ENCODE data around the gene DIP2B.
"Not testable (repeated sequence)": the region's sequence is repeated elsewhere in the genome, so short reads cannot be mapped to it uniquely, and the experiment has no call there.

DIP2B gene

GRCh38 chr12:50530532-50530931, 25.7 kb downstream of the DIP2B start:
- H3K27ac ChIP-seq (ENCODE audit: low read depth in 2 of 2, low read length in 2 of 2): no peak overlapping the region

DNA sequence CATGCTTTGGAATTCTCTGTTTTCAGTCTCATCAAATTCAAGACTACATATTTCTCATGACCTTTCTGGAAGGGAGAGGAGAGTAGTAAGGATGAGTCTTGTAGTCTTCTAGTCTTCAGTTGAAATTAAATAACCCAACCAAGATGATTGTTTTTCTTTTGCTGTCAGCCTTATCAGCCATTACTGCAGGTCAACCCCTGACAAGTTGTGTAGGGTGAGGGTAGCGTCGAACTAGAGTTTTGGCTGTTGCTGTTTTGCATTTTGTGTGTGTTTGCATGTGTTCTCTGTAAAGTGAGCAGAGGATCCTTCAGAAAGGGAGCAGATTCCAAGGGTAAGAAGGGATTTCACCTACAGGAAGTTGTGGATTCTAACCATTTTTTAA, 28.4 kb downstream of the DIP2B start:
- Histone ChIP-seq H3K36me3 (ENCODE audit: control insufficient read depth in 2 of 2, insufficient read depth in 2 of 2, low read length in 2 of 2) (no peaks in the 10 kb centered on the region), H3K4me1 (ENCODE audit: control insufficient read depth in 2 of 2, insufficient read depth in 2 of 2, low read length in 2 of 2) (peaks cover 35 to 51% of the 10 kb centered on the region in 2 donors), H3K9ac (ENCODE audit: low read depth in 1 of 2, low read length in 2 of 2) (peak overlapping the region in 1 of 2 donors; percentile 9), H3K4me3 (ENCODE audit: low read length in 2 of 2) (peak overlapping the region; percentile 2 to 14), H3K9me3 (ENCODE audit: control insufficient read depth in 2 of 2, low read length in 2 of 2) (no peaks in the 10 kb centered on the region), H3K27ac (ENCODE audit: low read depth in 2 of 2, low read length in 2 of 2) (peak overlapping the region; percentile 87 to 89), H3K27me3 (ENCODE audit: control insufficient read depth in 2 of 2, insufficient read depth in 2 of 2, low read length in 2 of 2) (no peaks in the 10 kb centered on the region)

More at GRCh38 chr12:50530532-50530931, 25.7 kb downstream of the DIP2B start:
- H3K36me3 ChIP-seq (ENCODE audit: control insufficient read depth in 2 of 2, insufficient read depth in 2 of 2, low read length in 2 of 2): no peaks in the 10 kb centered on the region
- H3K4me1 ChIP-seq (ENCODE audit: control insufficient read depth in 2 of 2, insufficient read depth in 2 of 2, low read length in 2 of 2): peaks cover 34 to 48% of the 10 kb centered on the region in 2 donors
- H3K9ac ChIP-seq (ENCODE audit: low read depth in 1 of 2, low read length in 2 of 2): no peak overlapping the region
- H3K27me3 ChIP-seq (ENCODE audit: control insufficient read depth in 2 of 2, insufficient read depth in 2 of 2, low read length in 2 of 2): no peaks in the 10 kb centered on the region
- H3K9me3 ChIP-seq (ENCODE audit: control insufficient read depth in 2 of 2, low read length in 2 of 2): no peaks in the 10 kb centered on the region
- no peak overlapping the region for H3K4me3 ChIP-seq (ENCODE audit: low read length in 2 of 2)

GRCh38 chr12:50533971-50534370, 29.2 kb downstream of the DIP2B start:
- Histone ChIP-seq H3K4me1 (ENCODE audit: control insufficient read depth in 2 of 2, insufficient read depth in 2 of 2, low read length in 2 of 2) (peaks cover 34 to 55% of the 10 kb centered on the region in 2 donors), H3K4me3 (ENCODE audit: low read length in 2 of 2) (no peak overlapping the region), H3K9ac (ENCODE audit: low read depth in 1 of 2, low read length in 2 of 2) (peak overlapping the region in 1 of 2 donors; percentile 9), H3K9me3 (ENCODE audit: control insufficient read depth in 2 of 2, low read length in 2 of 2) (no peaks in the 10 kb centered on the region), H3K27me3 (ENCODE audit: control insufficient read depth in 2 of 2, insufficient read depth in 2 of 2, low read length in 2 of 2) (no peaks in the 10 kb centered on the region), H3K36me3 (ENCODE audit: control insufficient read depth in 2 of 2, insufficient read depth in 2 of 2, low read length in 2 of 2) (no peaks in the 10 kb centered on the region), H3K27ac (ENCODE audit: low read depth in 2 of 2, low read length in 2 of 2) (peak overlapping the region; percentile 87 to 89)

DNA sequence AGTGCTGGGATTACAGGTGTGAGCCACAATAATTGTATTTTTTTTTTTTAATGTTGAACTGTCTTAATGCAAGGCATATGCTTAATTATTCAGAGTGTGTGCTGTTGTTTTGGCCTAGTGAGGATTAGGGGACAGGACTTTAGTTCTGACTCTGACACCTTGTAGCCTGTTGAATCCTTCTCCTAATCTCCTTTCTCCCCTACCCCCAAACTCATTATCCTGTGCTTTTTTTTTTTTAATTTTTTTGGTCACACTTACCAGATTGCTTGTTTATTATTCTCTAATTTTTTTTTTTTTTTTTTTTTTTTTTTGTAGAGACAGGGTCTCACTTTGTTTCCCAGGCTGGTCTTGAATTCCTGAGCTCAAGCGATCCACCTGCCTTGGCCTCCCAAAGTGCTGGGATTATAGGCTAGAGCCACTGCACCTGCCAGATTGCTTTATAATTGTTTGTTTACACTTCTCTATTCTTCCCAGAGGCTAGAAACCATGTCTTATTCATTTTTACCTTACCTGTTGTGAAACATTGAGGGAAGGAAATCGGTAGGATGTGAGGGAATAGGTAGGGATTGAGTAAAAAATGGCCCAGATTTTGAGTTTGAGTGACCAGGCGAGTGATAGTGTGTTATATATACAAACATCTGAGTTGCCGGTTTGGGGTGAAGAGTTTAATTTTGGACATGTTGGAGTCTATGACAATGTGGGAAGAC, 32.2 kb downstream of the DIP2B start:
- no peaks in the 10 kb centered on the region for H3K9me3 ChIP-seq (ENCODE audit: control insufficient read depth in 2 of 2, low read length in 2 of 2)
- no peaks in the 10 kb centered on the region for H3K36me3 ChIP-seq (ENCODE audit: control insufficient read depth in 2 of 2, insufficient read depth in 2 of 2, low read length in 2 of 2)
- peak overlapping the region; percentile 3 to 61 for H3K27ac ChIP-seq (ENCODE audit: low read depth in 2 of 2, low read length in 2 of 2)
- peaks cover 25 to 46% of the 10 kb centered on the region in 2 donors for H3K4me1 ChIP-seq (ENCODE audit: control insufficient read depth in 2 of 2, insufficient read depth in 2 of 2, low read length in 2 of 2)
- H3K4me3 ChIP-seq (ENCODE audit: low read length in 2 of 2): peak overlapping the region in 1 of 2 donors; percentile 20
- H3K9ac ChIP-seq (ENCODE audit: low read depth in 1 of 2, low read length in 2 of 2): no peak overlapping the region
- no peaks in the 10 kb centered on the region for H3K27me3 ChIP-seq (ENCODE audit: control insufficient read depth in 2 of 2, insufficient read depth in 2 of 2, low read length in 2 of 2)

GRCh38 chr12:50537538-50537919, 32.7 kb downstream of the DIP2B start:
- peak overlapping the region in 1 of 2 donors; percentile 20 for H3K4me3 ChIP-seq (ENCODE audit: low read length in 2 of 2)
- H3K27me3 ChIP-seq (ENCODE audit: control insufficient read depth in 2 of 2, insufficient read depth in 2 of 2, low read length in 2 of 2): no peaks in the 10 kb centered on the region
- peak overlapping the region in 1 of 2 donors; percentile 15 for H3K9ac ChIP-seq (ENCODE audit: low read depth in 1 of 2, low read length in 2 of 2)
- peak overlapping the region; percentile 3 to 61 for H3K27ac ChIP-seq (ENCODE audit: low read depth in 2 of 2, low read length in 2 of 2)
- H3K36me3 ChIP-seq (ENCODE audit: control insufficient read depth in 2 of 2, insufficient read depth in 2 of 2, low read length in 2 of 2): no peaks in the 10 kb centered on the region
- no peaks in the 10 kb centered on the region for H3K9me3 ChIP-seq (ENCODE audit: control insufficient read depth in 2 of 2, low read length in 2 of 2)
- H3K4me1 ChIP-seq (ENCODE audit: control insufficient read depth in 2 of 2, insufficient read depth in 2 of 2, low read length in 2 of 2): peaks cover 20 to 44% of the 10 kb centered on the region in 2 donors

DNA sequence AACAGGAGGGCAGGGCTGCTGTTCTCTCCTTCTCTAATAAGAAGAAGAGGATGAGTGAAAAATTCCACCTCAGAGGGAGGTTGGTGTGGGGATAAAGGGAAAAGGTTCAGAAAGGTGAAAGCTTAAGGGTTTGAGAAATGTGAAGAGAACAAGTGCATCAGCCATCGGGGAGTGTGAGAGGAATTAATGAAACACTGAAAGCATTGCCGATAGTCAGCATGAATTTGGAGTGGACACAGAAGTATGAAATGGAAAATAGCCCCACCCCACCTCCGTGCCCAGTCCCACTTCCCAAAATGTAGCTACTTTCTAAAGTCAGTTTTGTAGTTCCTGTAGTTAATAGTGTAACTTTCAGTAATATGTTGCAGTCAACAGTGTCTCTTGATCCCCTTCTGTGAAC, 33.4 kb downstream of the DIP2B start:
- H3K9ac ChIP-seq (ENCODE audit: low read depth in 1 of 2, low read length in 2 of 2): no peak overlapping the region
- H3K4me1 ChIP-seq (ENCODE audit: control insufficient read depth in 2 of 2, insufficient read depth in 2 of 2, low read length in 2 of 2): peaks cover 18 to 44% of the 10 kb centered on the region in 2 donors
- H3K9me3 ChIP-seq (ENCODE audit: control insufficient read depth in 2 of 2, low read length in 2 of 2): no peaks in the 10 kb centered on the region
- no peaks in the 10 kb centered on the region for H3K27me3 ChIP-seq (ENCODE audit: control insufficient read depth in 2 of 2, insufficient read depth in 2 of 2, low read length in 2 of 2)
- peak overlapping the region; percentile 3 to 61 for H3K27ac ChIP-seq (ENCODE audit: low read depth in 2 of 2, low read length in 2 of 2)
- H3K36me3 ChIP-seq (ENCODE audit: control insufficient read depth in 2 of 2, insufficient read depth in 2 of 2, low read length in 2 of 2): no peaks in the 10 kb centered on the region
- no peak overlapping the region for H3K4me3 ChIP-seq (ENCODE audit: low read length in 2 of 2)

DNA sequence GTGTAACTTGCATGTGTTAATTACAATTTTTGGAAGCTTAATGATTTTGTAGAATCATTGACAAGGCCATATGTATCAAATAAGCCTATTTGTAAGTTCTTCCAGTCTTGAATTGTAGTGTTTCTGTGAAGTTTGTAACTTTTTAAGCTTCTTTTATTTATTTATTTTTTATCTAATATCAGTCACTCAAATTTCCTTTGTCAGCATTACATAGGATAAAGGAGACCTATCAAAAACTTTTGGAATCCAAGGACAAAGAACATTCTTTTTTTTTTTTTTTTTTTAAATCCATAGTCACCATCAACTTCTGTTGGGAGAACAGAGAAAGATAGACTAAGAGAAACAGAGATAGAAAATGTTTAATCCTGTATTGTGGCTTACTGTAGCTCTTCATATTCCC, 36.4 kb downstream of the DIP2B start:
- Histone ChIP-seq H3K27ac (ENCODE audit: low read depth in 2 of 2, low read length in 2 of 2) (no peak overlapping the region), H3K4me1 (ENCODE audit: control insufficient read depth in 2 of 2, insufficient read depth in 2 of 2, low read length in 2 of 2) (peaks cover 13 to 43% of the 10 kb centered on the region in 2 donors), H3K9me3 (ENCODE audit: control insufficient read depth in 2 of 2, low read length in 2 of 2) (no peaks in the 10 kb centered on the region), H3K36me3 (ENCODE audit: control insufficient read depth in 2 of 2, insufficient read depth in 2 of 2, low read length in 2 of 2) (no peaks in the 10 kb centered on the region), H3K4me3 (ENCODE audit: low read length in 2 of 2) (no peak overlapping the region), H3K27me3 (ENCODE audit: control insufficient read depth in 2 of 2, insufficient read depth in 2 of 2, low read length in 2 of 2) (no peaks in the 10 kb centered on the region), H3K9ac (ENCODE audit: low read depth in 1 of 2, low read length in 2 of 2) (no peak overlapping the region)

DNA sequence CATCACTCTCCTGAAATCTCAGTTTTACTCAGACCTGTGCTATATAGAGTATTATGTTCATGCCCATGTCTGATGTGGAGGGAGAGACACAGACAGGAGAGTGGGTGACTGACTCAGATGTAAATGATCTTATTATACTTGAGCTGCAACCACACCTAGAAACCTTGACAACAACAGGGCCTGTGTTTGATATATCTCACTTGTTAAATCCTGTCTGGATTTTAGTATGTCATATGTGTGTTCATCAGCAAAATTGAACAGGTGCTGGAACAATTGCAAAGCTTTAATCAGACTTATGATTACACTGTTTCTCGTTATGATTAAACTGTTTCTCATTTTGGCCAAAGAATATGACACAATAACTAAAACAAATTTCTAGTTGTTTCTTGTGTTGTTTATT, 37.7 kb downstream of the DIP2B start:
- Histone ChIP-seq H3K9ac (ENCODE audit: low read depth in 1 of 2, low read length in 2 of 2) (no peak overlapping the region), H3K9me3 (ENCODE audit: control insufficient read depth in 2 of 2, low read length in 2 of 2) (no peaks in the 10 kb centered on the region), H3K27me3 (ENCODE audit: control insufficient read depth in 2 of 2, insufficient read depth in 2 of 2, low read length in 2 of 2) (no peaks in the 10 kb centered on the region), H3K4me3 (ENCODE audit: low read length in 2 of 2) (no peak overlapping the region), H3K4me1 (ENCODE audit: control insufficient read depth in 2 of 2, insufficient read depth in 2 of 2, low read length in 2 of 2) (peaks cover 21 to 50% of the 10 kb centered on the region in 2 donors), H3K36me3 (ENCODE audit: control insufficient read depth in 2 of 2, insufficient read depth in 2 of 2, low read length in 2 of 2) (no peaks in the 10 kb centered on the region), H3K27ac (ENCODE audit: low read depth in 2 of 2, low read length in 2 of 2) (peak overlapping the region; percentile 32 to 71)

GRCh38 chr12:50543188-50543587, 38.4 kb downstream of the DIP2B start:
- H3K27ac ChIP-seq (ENCODE audit: low read depth in 2 of 2, low read length in 2 of 2): peak overlapping the region; percentile 32 to 71
- not testable (repeated sequence) for H3K36me3 ChIP-seq (ENCODE audit: control insufficient read depth in 2 of 2, insufficient read depth in 2 of 2, low read length in 2 of 2); H3K4me3 ChIP-seq (ENCODE audit: low read length in 2 of 2); H3K9me3 ChIP-seq (ENCODE audit: control insufficient read depth in 2 of 2, low read length in 2 of 2); H3K9ac ChIP-seq (ENCODE audit: low read depth in 1 of 2, low read length in 2 of 2); H3K27me3 ChIP-seq (ENCODE audit: control insufficient read depth in 2 of 2, insufficient read depth in 2 of 2, low read length in 2 of 2)
- H3K4me1 ChIP-seq (ENCODE audit: control insufficient read depth in 2 of 2, insufficient read depth in 2 of 2, low read length in 2 of 2): peaks cover 17 to 46% of the 10 kb centered on the region in 2 donors

DNA sequence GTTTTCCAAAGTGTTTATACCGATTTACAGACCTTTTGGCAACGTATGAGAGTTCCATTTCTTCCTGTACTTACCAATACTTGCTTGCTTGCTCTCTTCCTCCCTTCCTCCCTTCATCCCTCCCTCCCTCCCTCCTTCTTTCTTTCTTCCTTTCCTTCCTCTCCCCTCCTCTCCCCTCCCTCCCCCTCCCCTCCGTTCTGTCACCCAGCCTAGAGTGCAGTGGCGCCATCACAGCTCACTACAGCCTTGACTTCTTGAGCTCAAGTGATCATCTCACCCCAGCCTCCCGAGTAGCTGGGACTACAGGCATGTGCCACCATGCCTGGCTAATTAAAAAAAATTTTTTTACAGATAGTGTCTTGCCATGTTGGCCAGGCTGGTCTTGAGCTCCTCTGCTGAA, 40.4 kb downstream of the DIP2B start:
- Histone ChIP-seq H3K27me3 (ENCODE audit: control insufficient read depth in 2 of 2, insufficient read depth in 2 of 2, low read length in 2 of 2) (no peaks in the 10 kb centered on the region), H3K9ac (ENCODE audit: low read depth in 1 of 2, low read length in 2 of 2) (no peak overlapping the region), H3K36me3 (ENCODE audit: control insufficient read depth in 2 of 2, insufficient read depth in 2 of 2, low read length in 2 of 2) (no peaks in the 10 kb centered on the region), H3K4me3 (ENCODE audit: low read length in 2 of 2) (no peak overlapping the region), H3K4me1 (ENCODE audit: control insufficient read depth in 2 of 2, insufficient read depth in 2 of 2, low read length in 2 of 2) (peaks cover 20 to 45% of the 10 kb centered on the region in 2 donors), H3K27ac (ENCODE audit: low read depth in 2 of 2, low read length in 2 of 2) (peak overlapping the region; percentile 30 to 35), H3K9me3 (ENCODE audit: control insufficient read depth in 2 of 2, low read length in 2 of 2) (no peaks in the 10 kb centered on the region)

Measured in mucosa of rectum (tissue), 2 donors.